ENCODE data around the gene RBBP6.
"Not testable (repeated sequence)": the region's sequence is repeated elsewhere in the genome, so short reads cannot be mapped to it uniquely, and the experiment has no call there.

RBBP6 gene

DNA sequence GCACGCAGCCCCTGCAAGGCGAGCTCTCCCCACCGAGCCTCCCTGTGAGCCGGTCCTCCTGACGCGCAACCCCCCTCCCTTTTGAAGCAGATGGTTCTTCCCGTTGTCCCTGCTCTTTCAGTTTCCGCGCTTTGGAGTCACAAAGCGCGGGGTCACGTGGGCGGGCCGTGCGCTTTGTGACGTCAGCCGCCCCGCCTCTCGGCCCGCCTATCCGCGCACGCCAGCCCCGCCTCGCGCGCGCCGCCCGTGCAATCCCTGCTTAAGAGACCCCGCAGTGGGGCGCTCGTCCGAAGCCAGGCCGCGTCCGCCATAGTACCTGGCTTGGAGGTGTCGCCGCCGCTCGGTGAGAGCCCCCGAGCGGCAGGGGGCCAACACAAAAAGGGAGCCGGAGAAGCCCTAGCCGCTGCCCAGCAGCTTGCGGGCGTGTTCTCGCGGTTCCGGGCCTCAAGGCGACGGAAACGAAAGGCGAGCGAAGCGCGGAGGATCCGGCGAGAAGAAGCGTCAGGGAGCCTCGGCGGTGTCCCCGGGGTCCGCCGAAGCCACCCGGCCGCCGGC is at the start of gene RBBP6:
Gene RBBP6 (plus strand): TSS at position 272 of the 555 bp plus-strand sequence. CDS start 1,061 bp downstream, outside the sequence.
- peak; percentile 78 for DNase-seq

GRCh38 chr16:24490866-24491265 is 48.5 kb upstream of the RBBP6 start:
- DNase-seq, result no peak

- DNase-seq, result no peak
These were observed 47.6 kb upstream of the RBBP6 start for GRCh38 chr16:24491731-24492130.

- no peak for DNase-seq
These were observed 45.5 kb upstream of the RBBP6 start for GRCh38 chr16:24493821-24494220.

- DNase-seq, result not testable (repeated sequence)
These were observed 44.2 kb upstream of the RBBP6 start for GRCh38 chr16:24495207-24495606.

GRCh38 chr16:24497440-24497839 is 41.9 kb upstream of the RBBP6 start:
- no peak for DNase-seq

GRCh38 chr16:24499193-24499814 is 40.1 kb upstream of the RBBP6 start:
- no peak for DNase-seq

GRCh38 chr16:24504472-24505345 is 34.7 kb upstream of the RBBP6 start:
- peak; percentile 8 for DNase-seq

DNA sequence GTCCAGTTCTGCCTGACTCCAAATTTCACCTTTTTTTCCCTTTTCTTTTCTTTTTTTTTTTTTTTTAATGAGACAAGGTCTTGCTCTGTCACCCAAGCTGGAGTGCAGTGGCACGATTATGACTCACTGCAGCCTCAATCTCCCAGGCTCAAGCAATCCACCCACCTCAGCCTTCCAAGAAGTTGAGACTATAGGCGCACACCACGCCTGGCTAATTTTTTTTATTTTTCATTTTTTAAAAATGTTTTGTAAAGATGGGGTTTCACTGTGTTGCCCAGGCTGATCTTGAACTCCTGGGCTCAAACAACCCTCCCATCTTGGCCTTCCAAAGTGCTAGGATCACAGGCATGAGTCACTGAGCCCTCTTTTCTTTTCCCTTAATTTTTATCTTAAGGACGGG is 33.4 kb upstream of the RBBP6 start:
- DNase-seq, result no peak

GRCh38 chr16:24507959-24508480 is 31.3 kb upstream of the RBBP6 start:
- no peak for DNase-seq

GRCh38 chr16:24508614-24509013 is 30.8 kb upstream of the RBBP6 start:
- no peak for DNase-seq

GRCh38 chr16:24509536-24509935 is 29.8 kb upstream of the RBBP6 start:
- DNase-seq, result no peak

- DNase-seq, result no peak
These were observed 28.2 kb upstream of the RBBP6 start for GRCh38 chr16:24511174-24511573.

DNA sequence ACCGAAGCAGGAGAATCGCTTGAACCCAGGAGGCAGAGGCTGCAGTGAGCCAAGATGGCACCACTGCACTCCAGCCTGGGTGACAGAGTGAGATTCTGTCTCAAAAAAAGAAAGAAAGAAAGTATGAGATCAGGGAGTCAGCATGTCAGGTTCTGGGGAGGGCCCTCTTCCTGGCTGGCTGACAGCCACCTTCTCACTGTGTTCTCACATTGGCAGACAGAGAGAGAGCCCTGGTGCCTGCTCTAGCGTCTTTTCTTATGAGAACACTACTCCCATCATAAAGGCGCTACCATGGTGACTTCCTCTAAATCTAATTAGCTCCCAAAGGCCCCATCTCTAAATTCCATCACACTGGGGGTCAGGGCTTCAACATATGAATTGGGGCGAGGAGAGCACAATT is 27.6 kb upstream of the RBBP6 start:
- no peak for DNase-seq

- no peak for DNase-seq
These were observed 25.3 kb upstream of the RBBP6 start for GRCh38 chr16:24514096-24514495.

DNA sequence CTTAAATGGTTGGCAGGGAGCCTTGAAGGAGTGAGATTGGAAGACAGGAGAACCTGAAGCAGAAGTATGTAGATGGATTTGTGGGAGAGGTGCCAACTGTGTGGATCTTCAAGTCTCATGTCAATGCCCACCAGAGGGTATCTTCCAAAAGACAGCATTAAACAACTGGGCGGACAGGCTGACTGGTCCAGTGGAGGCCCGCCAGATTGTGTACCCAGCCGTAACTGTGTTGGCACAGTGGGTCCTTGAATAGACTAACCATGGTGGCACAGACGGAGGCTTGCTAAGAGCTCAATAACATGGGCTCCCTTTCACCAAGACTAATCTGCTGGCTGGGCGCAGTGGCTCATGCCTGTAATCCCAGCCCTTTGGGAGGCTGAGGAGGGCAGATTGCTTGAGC is 24.2 kb upstream of the RBBP6 start:
- DNase-seq, result no peak

- peak; percentile 37 for DNase-seq
These were observed 22.3 kb upstream of the RBBP6 start for GRCh38 chr16:24516900-24517669.

- no peak for DNase-seq
These were observed 20.9 kb upstream of the RBBP6 start for GRCh38 chr16:24518498-24518897.

DNA sequence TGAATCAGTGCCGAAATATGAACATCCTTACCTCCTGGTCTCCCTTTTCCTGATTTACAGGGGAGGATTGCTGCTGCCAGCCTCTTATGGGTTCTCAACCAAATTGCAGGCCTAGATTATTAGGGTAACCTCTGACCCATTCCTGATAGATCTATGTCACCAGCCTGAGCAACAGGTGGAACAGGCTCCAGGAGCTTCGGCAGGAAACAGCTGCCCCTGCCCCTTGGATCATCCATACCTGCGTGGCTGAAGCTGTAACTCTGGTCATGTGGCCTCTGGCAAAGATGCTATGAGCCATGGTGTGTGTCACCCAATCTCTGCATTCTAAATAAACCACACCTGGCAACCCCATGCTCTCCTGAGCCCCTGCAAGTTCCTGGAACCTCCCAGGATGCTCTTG is 18.4 kb upstream of the RBBP6 start:
- DNase-seq, result no peak

GRCh38 chr16:24522751-24523150 is 16.6 kb upstream of the RBBP6 start:
- no peak for DNase-seq

- no peak for DNase-seq
These were observed 15.8 kb upstream of the RBBP6 start for GRCh38 chr16:24523569-24523968.

DNA sequence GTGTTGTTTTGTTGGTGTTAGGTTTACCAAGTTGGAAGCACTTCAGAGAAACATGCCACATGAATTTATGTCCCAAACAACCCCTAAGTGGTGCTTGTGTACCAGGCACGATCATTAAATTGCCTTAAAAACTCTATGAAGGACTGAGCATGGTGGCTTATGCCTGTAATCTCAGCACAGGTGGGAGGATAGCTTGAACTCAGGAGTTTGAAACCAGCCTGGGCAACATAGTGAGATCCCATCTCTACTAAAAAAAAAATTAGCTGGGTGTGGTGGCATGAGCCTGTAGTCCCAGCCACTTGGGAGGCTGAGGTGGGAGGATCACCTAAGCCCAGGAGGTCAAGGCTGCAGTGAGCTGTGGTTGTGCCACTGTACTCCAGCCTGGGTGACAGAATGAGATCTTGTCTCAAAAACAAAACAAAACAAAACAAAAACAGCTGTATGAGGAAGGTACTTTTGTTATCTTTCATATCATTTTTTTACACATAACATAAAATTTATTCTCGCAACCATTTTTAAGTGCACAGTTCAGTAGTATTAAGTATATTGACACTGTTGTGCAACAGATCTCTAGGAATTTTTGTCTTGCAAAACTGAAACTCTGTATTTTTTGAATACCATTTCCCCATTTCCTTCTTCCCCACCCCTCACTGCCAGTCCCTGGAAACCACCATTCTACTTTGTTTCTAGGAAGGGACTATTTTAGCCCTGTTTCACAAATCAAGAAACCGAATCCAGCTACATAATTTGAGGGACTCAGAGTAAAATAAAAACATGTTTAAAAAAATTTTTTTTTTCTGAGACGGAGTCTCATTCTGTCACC is 14.3 kb upstream of the RBBP6 start:
- DNase-seq, result no peak
